ENCODE measurements around the gene COL4A1.

DNA sequence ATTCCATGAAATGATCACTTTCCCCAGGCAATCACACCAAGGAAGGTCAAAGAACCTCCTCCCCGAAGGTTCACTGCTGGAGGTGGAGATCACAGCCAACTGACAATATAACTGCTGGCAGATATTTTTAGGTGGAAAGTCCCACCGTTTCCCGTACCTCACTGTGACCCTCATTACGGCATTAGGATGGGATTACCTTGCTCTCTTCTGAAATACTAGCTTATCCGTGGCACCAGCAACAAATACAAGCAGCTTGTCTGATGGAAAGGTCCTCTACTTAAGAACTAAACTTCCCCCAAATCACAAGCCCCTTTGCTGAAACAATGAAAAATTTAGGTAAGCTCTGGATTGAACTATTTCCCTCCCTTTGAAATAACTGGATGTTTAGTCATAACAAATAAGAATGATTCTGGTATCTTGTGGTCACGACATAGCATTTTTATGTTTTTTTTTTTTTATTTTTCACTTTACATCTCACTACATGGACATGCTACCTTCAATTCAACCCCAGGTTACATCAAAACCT, 178.9 kb downstream of the COL4A1 start:
- no peak for TF ChIP-seq POLR2AphosphoS5 (IDR thresholded peaks at IDR 0.05; ENCODE audit: low read depth, low read length)
- TF ChIP-seq, protein P1, sequence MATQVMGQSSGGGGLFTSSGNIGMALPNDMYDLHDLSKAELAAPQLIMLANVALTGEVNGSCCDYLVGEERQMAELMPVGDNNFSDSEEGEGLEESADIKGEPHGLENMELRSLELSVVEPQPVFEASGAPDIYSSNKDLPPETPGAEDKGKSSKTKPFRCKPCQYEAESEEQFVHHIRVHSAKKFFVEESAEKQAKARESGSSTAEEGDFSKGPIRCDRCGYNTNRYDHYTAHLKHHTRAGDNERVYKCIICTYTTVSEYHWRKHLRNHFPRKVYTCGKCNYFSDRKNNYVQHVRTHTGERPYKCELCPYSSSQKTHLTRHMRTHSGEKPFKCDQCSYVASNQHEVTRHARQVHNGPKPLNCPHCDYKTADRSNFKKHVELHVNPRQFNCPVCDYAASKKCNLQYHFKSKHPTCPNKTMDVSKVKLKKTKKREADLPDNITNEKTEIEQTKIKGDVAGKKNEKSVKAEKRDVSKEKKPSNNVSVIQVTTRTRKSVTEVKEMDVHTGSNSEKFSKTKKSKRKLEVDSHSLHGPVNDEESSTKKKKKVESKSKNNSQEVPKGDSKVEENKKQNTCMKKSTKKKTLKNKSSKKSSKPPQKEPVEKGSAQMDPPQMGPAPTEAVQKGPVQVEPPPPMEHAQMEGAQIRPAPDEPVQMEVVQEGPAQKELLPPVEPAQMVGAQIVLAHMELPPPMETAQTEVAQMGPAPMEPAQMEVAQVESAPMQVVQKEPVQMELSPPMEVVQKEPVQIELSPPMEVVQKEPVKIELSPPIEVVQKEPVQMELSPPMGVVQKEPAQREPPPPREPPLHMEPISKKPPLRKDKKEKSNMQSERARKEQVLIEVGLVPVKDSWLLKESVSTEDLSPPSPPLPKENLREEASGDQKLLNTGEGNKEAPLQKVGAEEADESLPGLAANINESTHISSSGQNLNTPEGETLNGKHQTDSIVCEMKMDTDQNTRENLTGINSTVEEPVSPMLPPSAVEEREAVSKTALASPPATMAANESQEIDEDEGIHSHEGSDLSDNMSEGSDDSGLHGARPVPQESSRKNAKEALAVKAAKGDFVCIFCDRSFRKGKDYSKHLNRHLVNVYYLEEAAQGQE (IDR thresholded peaks at IDR 0.05; ENCODE audit: insufficient read depth in 1 of 2, low read depth in 2 of 2, low read length in 2 of 2): no peak
- no peak for TF ChIP-seq SIN3A (IDR thresholded peaks at IDR 0.05; ENCODE audit: borderline replicate concordance, insufficient read depth, low read length)
